H9 (cell line): ENCODE data around the gene LLCFC1. TPM values are rescaled to one million over a fixed set of nuclear protein-coding genes. Genes with fewer than 3 reads are reported as not detected.

Experiments used
- DNase-seq: peaks from one replicate; pipeline ENCODE4 v3.0.0-alpha.2; 2017
- H2AFZ ChIP-seq: one replicate; pipeline ENCODE4 v1.6.1; 2013; ENCODE audit warnings: mild to moderate bottlenecking, low read length, control low read depth, moderate library complexity
- H2AK5ac ChIP-seq: 2 replicates; pipeline ENCODE4 v1.6.1; 2013; ENCODE audit warnings: low read length, control low read depth, mixed read lengths; ENCODE audit not compliant: insufficient read length
- H2BK120ac ChIP-seq: one replicate; pipeline ENCODE4 v1.6.1; 2013; ENCODE audit warnings: low read depth, mild to moderate bottlenecking, low read length, control low read depth, inconsistent platforms; ENCODE audit not compliant: poor library complexity, severe bottlenecking
- H2BK12ac ChIP-seq: 2 replicates; pipeline ENCODE4 v1.6.1; 2013; ENCODE audit warnings: low read length, control low read depth, mixed read lengths, low read depth; ENCODE audit not compliant: insufficient read length
- H2BK15ac ChIP-seq: 2 replicates; pipeline ENCODE4 v1.6.1; 2013; ENCODE audit warnings: low read depth, low read length, control low read depth
- H2BK20ac ChIP-seq: one replicate; pipeline ENCODE4 v1.6.1; 2013; ENCODE audit warnings: low read depth, mild to moderate bottlenecking, low read length, control low read depth, inconsistent platforms; ENCODE audit not compliant: poor library complexity, severe bottlenecking
- H2BK5ac ChIP-seq: 2 replicates; pipeline ENCODE4 v1.6.1; 2013; ENCODE audit warnings: low read length, control low read depth, mixed read lengths; ENCODE audit not compliant: insufficient read length
- H3K14ac ChIP-seq: 2 replicates; pipeline ENCODE4 v1.6.1; 2013; ENCODE audit warnings: low read length, control low read depth; ENCODE audit not compliant: insufficient read depth
- H3K18ac ChIP-seq: 2 replicates; pipeline ENCODE4 v1.6.1; 2013; ENCODE audit warnings: low read depth, mild to moderate bottlenecking, mixed read lengths, low read length, control low read depth; ENCODE audit not compliant: insufficient read length
- H3K23ac ChIP-seq: 2 replicates; pipeline ENCODE4 v1.6.1; 2013; ENCODE audit warnings: low read length, control low read depth, mixed read lengths, low read depth; ENCODE audit not compliant: insufficient read length
- H3K23me2 ChIP-seq: 2 replicates; pipeline ENCODE4 v1.6.1; 2013; ENCODE audit warnings: low read depth, mild to moderate bottlenecking, mixed read lengths, low read length, control low read depth; ENCODE audit not compliant: insufficient read length, poor library complexity, severe bottlenecking
- H3K27ac ChIP-seq: 2 replicates; pipeline ENCODE4 v1.5.1; 2013; ENCODE audit warnings: low read length, control low read depth, mixed read lengths, low read depth; ENCODE audit not compliant: insufficient read length
- H3K27me3 ChIP-seq: 2 replicates; pipeline ENCODE4 v1.6.1; 2013; ENCODE audit warnings: low read length, control low read depth, inconsistent platforms; ENCODE audit not compliant: insufficient read depth
- H3K4ac ChIP-seq: 2 replicates; pipeline ENCODE4 v1.6.1; 2013; ENCODE audit warnings: low read depth, mild to moderate bottlenecking, control low read depth, inconsistent platforms, low read length, moderate library complexity
- H3K4me1 ChIP-seq: 2 replicates; pipeline ENCODE4 v1.6.1; 2013; ENCODE audit warnings: low read length, control low read depth, inconsistent platforms; ENCODE audit not compliant: insufficient read depth
- H3K4me2 ChIP-seq: 2 replicates; pipeline ENCODE4 v1.6.1; 2013; ENCODE audit warnings: low read length, control low read depth, mixed read lengths; ENCODE audit not compliant: insufficient read length, insufficient read depth
- H3K56ac ChIP-seq: 2 replicates; pipeline ENCODE4 v1.6.1; 2013; ENCODE audit warnings: low read depth, mild to moderate bottlenecking, mixed read lengths, low read length, control low read depth; ENCODE audit not compliant: insufficient read length
- H3K79me1 ChIP-seq: 2 replicates; pipeline ENCODE4 v1.6.1; 2013; ENCODE audit warnings: low read depth, mild to moderate bottlenecking, moderate library complexity, low read length, control low read depth, inconsistent platforms; ENCODE audit not compliant: insufficient read depth, poor library complexity, severe bottlenecking
- H3K79me2 ChIP-seq: 2 replicates; pipeline ENCODE4 v1.6.1; 2013; ENCODE audit warnings: low read length, control low read depth, inconsistent platforms; ENCODE audit not compliant: insufficient read depth
- H3K9ac ChIP-seq: 2 replicates; pipeline ENCODE4 v1.6.1; 2013; ENCODE audit warnings: low read length, control low read depth, mixed read lengths; ENCODE audit not compliant: insufficient read length; ENCODE audit errors: extremely low read depth
- H3K9me3 ChIP-seq: one replicate; pipeline ENCODE4 v1.6.1; 2013; ENCODE audit warnings: low read depth, low read length, inconsistent platforms; ENCODE audit not compliant: control insufficient read depth
- H3T11ph ChIP-seq: one replicate; pipeline ENCODE4 v1.6.1; 2013; ENCODE audit warnings: mild to moderate bottlenecking, low read length, control low read depth, inconsistent platforms
- H4K20me1 ChIP-seq: one replicate; pipeline ENCODE4 v1.6.1; 2013; ENCODE audit not compliant: control insufficient read depth, insufficient read length, insufficient read depth
- H4K5ac ChIP-seq: 2 replicates; pipeline ENCODE4 v1.6.1; 2013; ENCODE audit warnings: low read depth, mild to moderate bottlenecking, mixed read lengths, low read length, control low read depth; ENCODE audit not compliant: insufficient read length
- H4K8ac ChIP-seq: replicated peaks from 2 replicates; pipeline ENCODE4 v1.6.1; 2013; ENCODE audit warnings: low read length, control low read depth, mixed read lengths, low read depth; ENCODE audit not compliant: insufficient read length
- H4K91ac ChIP-seq: 2 replicates; pipeline ENCODE4 v1.6.1; 2013; ENCODE audit warnings: low read depth, mild to moderate bottlenecking, moderate library complexity, mixed read lengths, low read length, control low read depth; ENCODE audit not compliant: insufficient read length
- H3K27ac Mint-ChIP-seq, 3 experiments: 2 replicates in 2 of 3; 3 replicates in 1 of 3; pipeline ENCODE4 v1.8.0; 2020 to 2021; ENCODE audit warnings: mixed read lengths in 3 of 3, mild to moderate bottlenecking in 1 of 3, moderate library complexity in 1 of 3
- H3K27me3 Mint-ChIP-seq: 2 replicates; pipeline ENCODE4 v1.8.0; 2021; ENCODE audit warnings: low read depth, mild to moderate bottlenecking, moderate library complexity, mixed read lengths
- H3K36me3 Mint-ChIP-seq, 3 experiments: 2 replicates in 2 of 3; 3 replicates in 1 of 3; pipeline ENCODE4 v1.8.0; 2020 to 2021; ENCODE audit warnings: low read depth in 3 of 3, mixed read lengths in 3 of 3; ENCODE audit not compliant: insufficient read depth in 1 of 3
- H3K4me1 Mint-ChIP-seq, 2 experiments: 2 replicates each; pipeline ENCODE4 v1.8.0; 2020; ENCODE audit warnings: mixed read lengths in 2 of 2
- H3K4me3 Mint-ChIP-seq, 2 experiments: 2 replicates in 1 of 2; 3 replicates in 1 of 2; pipeline ENCODE4 v1.8.0; 2020 to 2021; ENCODE audit warnings: mild to moderate bottlenecking in 2 of 2, mixed read lengths in 2 of 2, moderate library complexity in 1 of 2
- H3K9me3 Mint-ChIP-seq, 2 experiments: 2 replicates in 1 of 2; 3 replicates in 1 of 2; pipeline ENCODE4 v1.8.0; 2020; ENCODE audit warnings: mild to moderate bottlenecking in 2 of 2, mixed read lengths in 2 of 2, moderate library complexity in 1 of 2
- WGBS: extraction: QIAGEN DNeasy Blood & Tissue Kit; methylation state at CpG from one replicate; pipeline ENCODE4 v1.1.7; 2013; ENCODE audit warnings: missing lambda C conversion rate, low lambda C conversion rate, mixed read lengths; ENCODE audit not compliant: insufficient read length; ENCODE audit errors: extremely low coverage; 5-methylcytosine and 5-hydroxymethylcytosine counted together
- total RNA-seq: library from RNA; stranded (reverse); gene quantifications from 2 replicates; pipeline ENCODE4 v1.2.1, GENCODE V29; 2021
- TF ChIP-seq, protein P1 (sequence below): fragments of 200-600 bp; sonication (generic); conservative IDR thresholded peaks from 3 replicates; pipeline ENCODE4 v1.8.0; 2021; ENCODE audit warnings: antibody characterized with exemption, mild to moderate bottlenecking

Gene LLCFC1
- total RNA-seq, 1 experiment from 2014 or later: not detected

DNA sequence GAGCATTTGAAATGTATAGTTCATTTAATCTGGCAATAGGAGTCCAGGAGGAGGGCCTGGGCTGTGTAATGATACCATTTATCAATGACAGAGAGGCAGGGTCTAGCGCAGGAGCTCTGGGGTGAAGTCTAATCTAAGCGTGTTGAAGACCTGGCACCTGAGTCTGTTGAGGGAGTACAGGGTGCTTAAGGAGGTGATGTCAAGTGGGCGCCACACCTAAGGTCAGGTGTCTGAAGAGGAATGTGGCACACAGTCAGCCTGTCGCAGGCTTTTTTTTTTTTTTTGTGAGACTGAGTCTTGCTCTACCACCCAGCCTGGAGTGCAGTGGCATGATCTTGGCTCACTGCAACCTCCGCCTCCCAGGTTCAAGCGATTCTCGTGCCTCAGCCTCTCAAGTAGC is 2.3 kb downstream of the LLCFC1 start:
- no peak for DNase-seq
- Histone ChIP-seq H3K4me1 (no peaks in the 10 kb centered on the region), H3K79me2 (no peaks in the 10 kb centered on the region), H2BK12ac (no peak overlapping the region), H3K18ac (no peak overlapping the region), H4K91ac (no peak overlapping the region), H3K23ac (no peak overlapping the region), H3K27ac (no peak overlapping the region), H4K5ac (no peak overlapping the region), H3K23me2 (no peaks in the 10 kb centered on the region), H2AK5ac (no peak overlapping the region), H3K4me2 (no peak overlapping the region), H3K9me3 (no peaks in the 10 kb centered on the region), H3K79me1 (no peaks in the 10 kb centered on the region), H2BK15ac (no peak overlapping the region), H3K27me3 (no peaks in the 10 kb centered on the region), H4K8ac (no peak overlapping the region), H3K4ac (no peak overlapping the region), H3K9ac (no peak overlapping the region), H3T11ph (no peak overlapping the region), H2BK5ac (no peak overlapping the region), H3K14ac (no peak overlapping the region), H2BK20ac (no peak overlapping the region), H4K20me1 (no peaks in the 10 kb centered on the region), H2AFZ (no peak overlapping the region), H3K56ac (no peak overlapping the region), H2BK120ac (no peak overlapping the region)
- H3K27me3 Mint-ChIP-seq: peaks cover 6% of the 10 kb centered on the region; the same call in 1 of the 2 replicates
- peaks cover 0 to 3% (median 0%) of the 10 kb centered on the region in 3 experiments; a peak in 2 of 7 replicates for H3K36me3 Mint-ChIP-seq
- no CpG with 5 or more reads among the region's 7 CpGs for WGBS
- H3K4me1 Mint-ChIP-seq: peaks cover 0 to 6% of the 10 kb centered on the region in 2 experiments; a peak in 2 of 4 replicates
- no peak overlapping the region; a peak in 1 of 7 replicates for H3K27ac Mint-ChIP-seq
- H3K4me3 Mint-ChIP-seq: no peak overlapping the region
- no peaks in the 10 kb centered on the region for H3K9me3 Mint-ChIP-seq
- TF ChIP-seq, protein P1, sequence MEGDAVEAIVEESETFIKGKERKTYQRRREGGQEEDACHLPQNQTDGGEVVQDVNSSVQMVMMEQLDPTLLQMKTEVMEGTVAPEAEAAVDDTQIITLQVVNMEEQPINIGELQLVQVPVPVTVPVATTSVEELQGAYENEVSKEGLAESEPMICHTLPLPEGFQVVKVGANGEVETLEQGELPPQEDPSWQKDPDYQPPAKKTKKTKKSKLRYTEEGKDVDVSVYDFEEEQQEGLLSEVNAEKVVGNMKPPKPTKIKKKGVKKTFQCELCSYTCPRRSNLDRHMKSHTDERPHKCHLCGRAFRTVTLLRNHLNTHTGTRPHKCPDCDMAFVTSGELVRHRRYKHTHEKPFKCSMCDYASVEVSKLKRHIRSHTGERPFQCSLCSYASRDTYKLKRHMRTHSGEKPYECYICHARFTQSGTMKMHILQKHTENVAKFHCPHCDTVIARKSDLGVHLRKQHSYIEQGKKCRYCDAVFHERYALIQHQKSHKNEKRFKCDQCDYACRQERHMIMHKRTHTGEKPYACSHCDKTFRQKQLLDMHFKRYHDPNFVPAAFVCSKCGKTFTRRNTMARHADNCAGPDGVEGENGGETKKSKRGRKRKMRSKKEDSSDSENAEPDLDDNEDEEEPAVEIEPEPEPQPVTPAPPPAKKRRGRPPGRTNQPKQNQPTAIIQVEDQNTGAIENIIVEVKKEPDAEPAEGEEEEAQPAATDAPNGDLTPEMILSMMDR: no peak
